NT2/D1 (cell line): ENCODE measurements around the gene SPINK4.
A peak's percentile ranks its signal among the peaks of the same experiment; 100 is the strongest.

Experiments
- DNase-seq: peaks from one replicate; pipeline ENCODE4 v3.0.0-alpha.2; 2011; ENCODE audit warnings: low read depth, low spot score
- H3K27me3 ChIP-seq: 2 replicates; pipeline ENCODE4 v1.6.0; 2011; ENCODE audit warnings: mild to moderate bottlenecking; ENCODE audit not compliant: insufficient read length, insufficient read depth
- H3K36me3 ChIP-seq: 2 replicates; pipeline ENCODE4 v1.6.1; 2011; ENCODE audit warnings: mild to moderate bottlenecking, low read length, mixed read lengths; ENCODE audit not compliant: insufficient read depth, insufficient read length
- H3K4me1 ChIP-seq: 2 replicates; pipeline ENCODE4 v1.5.1; 2011; ENCODE audit not compliant: insufficient read depth, insufficient read length
- H3K4me3 ChIP-seq: 2 replicates; pipeline ENCODE4 v1.5.1; 2011; ENCODE audit warnings: low read depth; ENCODE audit not compliant: insufficient read length
- H3K9ac ChIP-seq: 2 replicates; pipeline ENCODE4 v1.6.0; 2011; ENCODE audit warnings: low read depth; ENCODE audit not compliant: insufficient read length
- H3K9me3 ChIP-seq: 2 replicates; pipeline ENCODE4 v1.5.1; 2011; ENCODE audit warnings: mild to moderate bottlenecking, low read length; ENCODE audit not compliant: insufficient read depth
- SUZ12 ChIP-seq: IDR thresholded peaks from 2 replicates; pipeline ENCODE4 v1.6.1; 2011; ENCODE audit not compliant: insufficient read length, insufficient read depth; ENCODE audit errors: extremely low read depth
- YY1 ChIP-seq: IDR thresholded peaks from 2 replicates; pipeline ENCODE4 v1.6.1; 2011; ENCODE audit not compliant: insufficient read length, insufficient read depth
- ZNF274 ChIP-seq: IDR thresholded peaks from 2 replicates; pipeline ENCODE4 v1.6.1; 2011; ENCODE audit warnings: mild to moderate bottlenecking, low read depth, low read length

Gene SPINK4

GRCh38 chr9:33289936-33290246, 49.9 kb downstream of the SPINK4 start:
- DNase-seq = no peak
- H3K9me3 ChIP-seq = no peaks in the 10 kb centered on the region
- H3K4me3 ChIP-seq = peak overlapping the region; percentile 87
- H3K4me1 ChIP-seq = peaks cover 2% of the 10 kb centered on the region
- no peaks in the 10 kb centered on the region for H3K27me3 ChIP-seq
- peaks cover 33% of the 10 kb centered on the region for H3K36me3 ChIP-seq
- TF ChIP-seq YY1 (peak; percentile 35), ZNF274 (no peak)
- peak overlapping the region; percentile 92 for H3K9ac ChIP-seq

DNA sequence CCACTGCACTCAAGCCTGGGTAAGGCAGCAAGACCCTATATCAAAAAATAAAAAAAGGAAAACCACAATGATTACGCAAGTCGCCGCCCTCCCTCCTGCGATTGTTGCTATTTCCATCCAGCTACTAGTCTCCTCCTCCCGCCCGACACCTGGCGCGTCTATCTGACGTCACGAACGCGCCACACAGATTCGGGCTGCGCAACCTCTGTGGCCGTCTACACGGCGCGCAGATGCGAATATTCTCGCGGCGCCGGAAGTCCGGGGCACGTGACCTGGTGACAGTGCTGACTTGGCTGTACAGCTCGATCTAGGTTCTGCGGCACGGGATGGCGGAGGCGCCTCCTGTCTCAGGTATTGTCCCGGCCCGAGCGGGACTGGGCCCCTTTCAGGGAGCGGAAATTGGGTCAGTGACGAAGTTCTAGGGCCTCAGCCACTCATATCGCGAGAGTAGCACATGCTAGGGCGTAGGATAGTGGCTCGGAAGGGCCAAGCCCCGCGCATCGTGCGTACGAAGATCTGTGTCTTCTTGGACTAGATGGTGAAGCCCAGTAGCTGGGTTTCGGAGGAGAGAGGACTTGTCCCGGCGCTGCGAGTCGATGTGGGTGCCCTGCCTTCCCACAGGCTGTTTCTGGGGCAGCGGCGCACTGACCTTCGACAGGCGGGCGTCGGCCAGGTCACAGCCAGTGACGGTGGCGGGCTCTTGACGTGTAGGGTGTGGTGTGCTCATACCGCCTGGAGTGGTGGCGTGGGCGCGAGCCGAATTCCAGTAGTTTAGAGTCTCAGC, 50.5 kb downstream of the SPINK4 start, which contains the start of gene NFX1:
Gene NFX1, plus strand, starts transcription at position 270 of the 784 bp plus-strand sequence. Its CDS starts 57 bp downstream, at position 327.
- Histone ChIP-seq H3K4me1 (peaks cover 2% of the 10 kb centered on the region), H3K27me3 (no peaks in the 10 kb centered on the region), H3K4me3 (peak within 1 kb of the TSS; percentile 87), H3K9ac (peak within 1 kb of the TSS; percentile 92), H3K9me3 (no peaks in the 10 kb centered on the region), H3K36me3 (peaks cover 38% of the 10 kb centered on the region)
- TF ChIP-seq ZNF274 = no peak
- TF ChIP-seq YY1 = peak; percentile 15
- no peak for TF ChIP-seq SUZ12
- DNase-seq = peak; percentile 97

GRCh38 chr9:33291031-33291397, 51.0 kb downstream of the SPINK4 start:
- H3K4me1 ChIP-seq = peaks cover 2% of the 10 kb centered on the region
- no peak for DNase-seq
- peak overlapping the region; percentile 87 for H3K4me3 ChIP-seq
- peak overlapping the region; percentile 92 for H3K9ac ChIP-seq
- no peaks in the 10 kb centered on the region for H3K27me3 ChIP-seq
- TF ChIP-seq YY1 (no peak), ZNF274 (no peak), SUZ12 (no peak)
- no peaks in the 10 kb centered on the region for H3K9me3 ChIP-seq
- peaks cover 42% of the 10 kb centered on the region for H3K36me3 ChIP-seq

DNA sequence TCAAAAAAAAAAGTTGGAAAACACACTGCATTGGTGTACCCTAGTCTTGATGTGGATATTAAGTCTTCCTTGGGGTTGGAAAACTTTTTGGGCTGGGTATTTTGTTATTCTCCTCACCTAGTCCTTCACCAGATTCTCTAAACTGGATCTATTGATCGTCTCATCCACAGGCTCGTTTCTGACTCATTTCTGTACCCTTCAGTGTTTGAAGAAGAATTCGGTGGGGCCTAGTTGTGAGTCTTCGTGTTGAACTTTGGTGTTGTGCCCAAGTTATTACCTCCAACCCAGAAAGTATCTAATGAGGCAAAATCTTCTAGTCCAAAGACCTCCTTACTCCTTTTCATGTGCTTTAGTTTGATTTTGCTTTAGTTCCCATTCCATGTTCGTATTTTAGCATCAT, 51.9 kb downstream of the SPINK4 start:
- Histone ChIP-seq H3K4me3 (no peak overlapping the region), H3K9ac (no peak overlapping the region), H3K9me3 (no peaks in the 10 kb centered on the region), H3K36me3 (peaks cover 51% of the 10 kb centered on the region), H3K27me3 (no peaks in the 10 kb centered on the region), H3K4me1 (peaks cover 2% of the 10 kb centered on the region)
- TF ChIP-seq YY1 = no peak
- TF ChIP-seq SUZ12 = no peak
- no peak for TF ChIP-seq ZNF274
- no peak for DNase-seq

DNA sequence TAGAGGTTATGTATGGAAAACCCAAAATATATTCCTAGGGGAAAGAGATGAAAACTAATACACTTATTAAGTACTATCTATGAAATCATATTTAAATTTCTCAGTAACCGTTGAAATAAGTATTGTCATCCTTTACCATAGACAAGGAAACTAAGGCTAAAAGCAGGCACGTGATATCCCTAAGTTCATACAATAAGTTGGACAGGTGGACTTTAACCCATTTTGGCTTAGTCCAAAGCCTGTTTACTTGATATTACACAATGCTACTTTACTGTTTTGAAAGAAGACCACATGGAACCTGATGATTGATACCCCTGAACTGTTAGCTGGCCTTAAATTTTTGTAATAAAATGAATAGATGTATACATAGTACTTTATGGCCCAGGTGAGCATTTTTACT, 53.8 kb downstream of the SPINK4 start:
- Histone ChIP-seq H3K27me3 (no peaks in the 10 kb centered on the region), H3K36me3 (peaks cover 69% of the 10 kb centered on the region), H3K9ac (no peak overlapping the region), H3K4me3 (no peak overlapping the region), H3K9me3 (no peaks in the 10 kb centered on the region), H3K4me1 (peaks cover 2% of the 10 kb centered on the region)
- TF ChIP-seq ZNF274 = no peak
- TF ChIP-seq SUZ12 = no peak
- TF ChIP-seq YY1 = no peak
- DNase-seq = no peak

DNA sequence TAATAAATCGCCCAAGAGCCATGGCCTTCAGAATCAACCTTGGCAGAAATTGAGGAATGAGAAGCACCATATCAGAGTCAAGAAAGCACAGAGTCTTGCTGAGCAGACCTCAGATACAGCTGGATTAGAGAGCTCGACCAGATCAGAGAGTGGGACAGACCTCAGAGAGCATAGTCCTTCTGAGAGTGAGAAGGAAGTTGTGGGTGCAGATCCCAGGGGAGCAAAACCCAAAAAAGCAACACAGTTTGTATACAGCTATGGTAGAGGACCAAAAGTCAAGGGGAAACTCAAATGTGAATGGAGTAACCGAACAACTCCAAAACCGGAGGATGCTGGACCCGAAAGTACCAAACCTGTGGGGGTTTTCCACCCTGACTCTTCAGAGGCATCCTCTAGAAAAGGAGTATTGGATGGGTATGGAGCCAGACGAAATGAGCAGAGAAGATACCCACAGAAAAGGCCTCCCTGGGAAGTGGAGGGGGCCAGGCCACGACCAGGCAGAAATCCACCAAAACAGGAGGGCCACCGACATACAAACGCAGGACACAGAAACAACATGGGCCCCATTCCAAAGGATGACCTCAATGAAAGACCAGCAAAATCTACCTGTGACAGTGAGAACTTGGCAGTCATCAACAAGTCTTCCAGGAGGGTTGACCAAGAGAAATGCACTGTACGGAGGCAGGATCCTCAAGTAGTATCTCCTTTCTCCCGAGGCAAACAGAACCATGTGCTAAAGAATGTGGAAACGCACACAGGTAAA, 54.9 kb downstream of the SPINK4 start:
- Histone ChIP-seq H3K27me3 (no peaks in the 10 kb centered on the region), H3K36me3 (peaks cover 80% of the 10 kb centered on the region), H3K4me3 (no peak overlapping the region), H3K9ac (no peak overlapping the region), H3K9me3 (no peaks in the 10 kb centered on the region), H3K4me1 (no peaks in the 10 kb centered on the region)
- no peak for DNase-seq
- TF ChIP-seq ZNF274 (no peak), YY1 (no peak), SUZ12 (no peak)

- Histone ChIP-seq H3K4me3 (no peak overlapping the region), H3K9me3 (no peaks in the 10 kb centered on the region), H3K36me3 (peaks cover 86% of the 10 kb centered on the region), H3K27me3 (no peaks in the 10 kb centered on the region), H3K4me1 (no peaks in the 10 kb centered on the region), H3K9ac (no peak overlapping the region)
- DNase-seq = no peak
- no peak for TF ChIP-seq YY1
- TF ChIP-seq ZNF274 = no peak
- no peak for TF ChIP-seq SUZ12
Observed at GRCh38 chr9:33295571-33295970, 55.6 kb downstream of the SPINK4 start.
